ENCODE measurements around the gene SAPCD1. TPM values are rescaled to one million over a fixed set of nuclear protein-coding genes. Genes with fewer than 3 reads are reported as not detected.
A peak's percentile ranks its signal among the peaks of the same experiment; 100 is the strongest.

The SAPCD1 gene
- total and polyA plus RNA-seq, 2 donors (not counting 3 experiments of a cell fraction or from before 2014, with no cell fraction given) = 1.6 to 11.7 TPM

DNA sequence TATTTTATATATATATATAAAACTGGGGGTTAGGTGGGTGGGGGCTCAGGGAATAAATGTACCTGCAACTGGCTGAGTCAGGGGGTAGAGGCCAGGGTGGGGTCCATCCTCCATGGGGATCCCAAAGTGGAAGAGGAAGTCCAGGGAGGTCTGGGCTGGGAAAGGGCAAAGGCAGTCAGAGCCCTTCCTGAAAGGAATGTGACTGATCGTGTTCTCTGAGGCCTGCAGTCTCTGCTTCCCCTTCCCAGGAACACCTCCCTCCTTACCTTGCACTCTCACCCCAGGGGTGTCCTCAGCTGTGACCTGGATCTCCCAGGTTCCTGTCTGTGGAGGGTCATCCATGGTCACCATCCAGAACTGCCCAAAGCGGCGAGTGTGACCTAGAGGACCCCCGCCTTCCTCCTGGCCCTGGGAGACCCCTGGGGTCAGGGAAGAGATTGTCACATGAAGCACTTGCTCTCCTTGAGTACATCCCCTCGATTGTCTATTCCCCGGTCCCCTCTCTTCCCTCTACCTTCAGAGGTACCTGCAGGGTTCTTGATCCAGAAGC, 4.7 kb downstream of the SAPCD1 start:
- no peaks in the 10 kb centered on the region for H4K20me1 ChIP-seq (replicated peaks; ENCODE audit: control insufficient read depth, extremely low read depth, insufficient read depth, low read length)
- H3K36me3 ChIP-seq (ENCODE audit: control insufficient read depth in 2 of 2, extremely low read depth in 1 of 2, insufficient read depth in 2 of 2, low read length in 2 of 2) = no peaks in the 10 kb centered on the region
- BruUV-seq (replicated peaks) = no TSS peak
- H3K79me2 ChIP-seq (ENCODE audit: control insufficient read depth, insufficient read depth, low read length) = no peaks in the 10 kb centered on the region
- POLR2A ChIA-PET = no interaction called here
- H3K4me2 ChIP-seq (ENCODE audit: insufficient read depth, low read length) = no peak overlapping the region
- FAIRE-seq = no peak
- intact Hi-C loops (cut with micrococcal nuclease) (no loop called here), dilution Hi-C loops (cut with MboI; ENCODE audit: extremely low pct_ligation_motif_present, low sequenced_read_pairs) (no loop called here)
- no peak overlapping the region for H3K9ac ChIP-seq (replicated peaks; ENCODE audit: extremely low read depth, insufficient read depth, low read length)
- DNase-seq (ENCODE audit: low read depth, low spot score) = no peak
- H3K4me3 ChIP-seq (replicated peaks in 1 of 3; ENCODE audit: insufficient read depth in 1 of 3, low read depth in 1 of 3, low read length in 3 of 3) = no peak overlapping the region
- H2AFZ ChIP-seq (ENCODE audit: low read depth, low read length) = no peak overlapping the region
- no peaks in the 10 kb centered on the region for H3K9me1 ChIP-seq (replicated peaks; ENCODE audit: control insufficient read depth, extremely low read depth, insufficient read depth, low read length)
- TF ChIP-seq, protein P1, sequence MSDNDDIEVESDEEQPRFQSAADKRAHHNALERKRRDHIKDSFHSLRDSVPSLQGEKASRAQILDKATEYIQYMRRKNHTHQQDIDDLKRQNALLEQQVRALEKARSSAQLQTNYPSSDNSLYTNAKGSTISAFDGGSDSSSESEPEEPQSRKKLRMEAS (IDR thresholded peaks at IDR 0.05; ENCODE audit: insufficient read depth, insufficient read length) = no peak
- TF ChIP-seq MYC (IDR thresholded peaks at IDR 0.05; ENCODE audit: low read depth, low read length) (no peak), JUN (IDR thresholded peaks at IDR 0.05; ENCODE audit: borderline replicate concordance, insufficient read depth, insufficient read length, low read depth) (no peak), GATA2 (IDR thresholded peaks at IDR 0.05; ENCODE audit: insufficient read depth, insufficient read length, low read depth, low read length) (no peak)
- no peaks in the 10 kb centered on the region for H3K9me3 ChIP-seq (replicated peaks; ENCODE audit: control insufficient read depth, insufficient read depth, low read length)
- no peak overlapping the region for H3K27ac ChIP-seq (ENCODE audit: insufficient read depth, low read depth, low read length)
- CTCF ChIA-PET = no interaction called here
- H3K27me3 ChIP-seq (ENCODE audit: control insufficient read depth in 2 of 2, insufficient read depth in 2 of 2, low read length in 2 of 2) = no peaks in the 10 kb centered on the region
- H3K4me1 ChIP-seq (ENCODE audit: control insufficient read depth, extremely low read depth, insufficient read depth, low read length) = no peaks in the 10 kb centered on the region

DNA sequence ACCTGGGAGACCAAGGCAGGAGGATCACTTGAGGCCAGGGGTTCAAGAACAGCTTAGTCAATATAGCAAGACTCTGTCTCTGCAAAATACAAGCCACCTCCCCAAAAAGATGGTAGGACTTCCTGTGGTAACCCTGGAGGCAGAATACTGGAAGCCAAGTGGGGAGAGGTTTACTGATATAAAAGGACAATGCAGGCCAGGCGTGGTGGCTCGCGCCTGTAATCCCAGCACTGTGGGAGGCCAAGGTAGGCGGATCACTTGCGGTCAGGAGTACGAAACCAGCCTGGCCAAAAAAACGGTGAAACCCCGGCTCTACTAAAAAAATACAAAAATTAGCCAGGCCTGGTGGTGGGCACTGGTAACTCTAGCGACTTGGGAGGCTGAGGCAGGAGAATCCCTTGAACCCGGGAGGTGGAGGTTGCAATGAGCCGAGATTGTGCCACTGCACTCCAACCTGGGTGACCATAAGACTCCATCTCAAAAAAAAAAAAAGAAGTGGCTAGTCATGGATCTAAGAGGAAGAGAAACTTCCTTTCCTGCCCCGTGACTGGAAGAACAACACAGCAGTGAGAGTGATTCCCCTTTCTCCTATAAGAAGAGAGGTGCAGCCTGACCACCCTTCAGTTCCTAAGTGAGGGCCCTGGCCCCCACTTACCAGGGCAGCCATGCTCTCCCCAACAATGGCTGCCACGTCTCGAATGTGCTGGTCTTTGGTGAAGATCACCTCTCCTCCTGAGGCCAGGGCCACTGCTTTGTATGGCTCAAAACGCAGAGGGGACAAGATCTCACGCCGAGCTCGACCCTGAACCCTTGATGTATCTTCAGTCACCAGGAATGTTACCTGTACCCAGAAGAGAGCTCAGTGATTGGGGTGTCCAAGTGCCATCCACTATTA, 6.2 kb downstream of the SAPCD1 start:
- Histone ChIP-seq H3K9ac (replicated peaks; ENCODE audit: extremely low read depth, insufficient read depth, low read length) (no peak overlapping the region), H2AFZ (ENCODE audit: low read depth, low read length) (peak overlapping the region; percentile 49), H3K4me2 (ENCODE audit: insufficient read depth, low read length) (no peak overlapping the region), H3K9me1 (replicated peaks; ENCODE audit: control insufficient read depth, extremely low read depth, insufficient read depth, low read length) (no peaks in the 10 kb centered on the region), H3K4me1 (ENCODE audit: control insufficient read depth, extremely low read depth, insufficient read depth, low read length) (no peaks in the 10 kb centered on the region), H4K20me1 (replicated peaks; ENCODE audit: control insufficient read depth, extremely low read depth, insufficient read depth, low read length) (no peaks in the 10 kb centered on the region), H3K9me3 (replicated peaks; ENCODE audit: control insufficient read depth, insufficient read depth, low read length) (no peaks in the 10 kb centered on the region), H3K27ac (ENCODE audit: insufficient read depth, low read depth, low read length) (no peak overlapping the region), H3K27me3 (ENCODE audit: control insufficient read depth in 2 of 2, insufficient read depth in 2 of 2, low read length in 2 of 2) (no peaks in the 10 kb centered on the region), H3K36me3 (ENCODE audit: control insufficient read depth in 2 of 2, extremely low read depth in 1 of 2, insufficient read depth in 2 of 2, low read length in 2 of 2) (no peaks in the 10 kb centered on the region), H3K4me3 (replicated peaks in 1 of 3; ENCODE audit: insufficient read depth in 1 of 3, low read depth in 1 of 3, low read length in 3 of 3) (no peak overlapping the region), H3K79me2 (ENCODE audit: control insufficient read depth, insufficient read depth, low read length) (no peaks in the 10 kb centered on the region)
- intact Hi-C loops (cut with micrococcal nuclease) (loop anchor here (1.0 kb wide), 3 partner anchors 30 to 88 kb away; partner anchors contain the start of gene DDAH2), dilution Hi-C loops (cut with MboI; ENCODE audit: extremely low pct_ligation_motif_present, low sequenced_read_pairs) (no loop called here)
- POLR2A ChIA-PET = interaction anchor here (1.2 kb wide), 1 partner anchor 47 kb away, joined by 3 read pairs; the partner anchor contains the start of genes HSPA1A and HSPA1L
- CTCF ChIA-PET = interaction anchor here (1.3 to 4.5 kb wide), 12 partner anchors 9 to 84 kb away, joined by 3 to 55 read pairs (median 10); partner anchors contain the start of genes CLIC1, DDAH2, LY6G6D and MSH5
- no TSS peak for BruUV-seq (replicated peaks)
- no peak for DNase-seq (ENCODE audit: low read depth, low spot score)
- no peak for TF ChIP-seq FOS (IDR thresholded peaks at IDR 0.05; ENCODE audit: borderline replicate concordance, insufficient read depth, low read length)
- no peak for TF ChIP-seq MYC (IDR thresholded peaks at IDR 0.05; ENCODE audit: low read depth, low read length)
- no peak for TF ChIP-seq JUN (IDR thresholded peaks at IDR 0.05; ENCODE audit: borderline replicate concordance, insufficient read depth, insufficient read length, low read depth)
- TF ChIP-seq, protein P1 (IDR thresholded peaks at IDR 0.05; ENCODE audit: insufficient read depth, insufficient read length) = no peak
- TF ChIP-seq EZH2 (IDR thresholded peaks at IDR 0.05; ENCODE audit: borderline replicate concordance, low read depth, low read length, severe bottlenecking) = no peak
- TF ChIP-seq, protein P2, sequence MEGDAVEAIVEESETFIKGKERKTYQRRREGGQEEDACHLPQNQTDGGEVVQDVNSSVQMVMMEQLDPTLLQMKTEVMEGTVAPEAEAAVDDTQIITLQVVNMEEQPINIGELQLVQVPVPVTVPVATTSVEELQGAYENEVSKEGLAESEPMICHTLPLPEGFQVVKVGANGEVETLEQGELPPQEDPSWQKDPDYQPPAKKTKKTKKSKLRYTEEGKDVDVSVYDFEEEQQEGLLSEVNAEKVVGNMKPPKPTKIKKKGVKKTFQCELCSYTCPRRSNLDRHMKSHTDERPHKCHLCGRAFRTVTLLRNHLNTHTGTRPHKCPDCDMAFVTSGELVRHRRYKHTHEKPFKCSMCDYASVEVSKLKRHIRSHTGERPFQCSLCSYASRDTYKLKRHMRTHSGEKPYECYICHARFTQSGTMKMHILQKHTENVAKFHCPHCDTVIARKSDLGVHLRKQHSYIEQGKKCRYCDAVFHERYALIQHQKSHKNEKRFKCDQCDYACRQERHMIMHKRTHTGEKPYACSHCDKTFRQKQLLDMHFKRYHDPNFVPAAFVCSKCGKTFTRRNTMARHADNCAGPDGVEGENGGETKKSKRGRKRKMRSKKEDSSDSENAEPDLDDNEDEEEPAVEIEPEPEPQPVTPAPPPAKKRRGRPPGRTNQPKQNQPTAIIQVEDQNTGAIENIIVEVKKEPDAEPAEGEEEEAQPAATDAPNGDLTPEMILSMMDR (IDR thresholded peaks at IDR 0.05; ENCODE audit: extremely low read depth in 1 of 2, insufficient read depth in 1 of 2, low read depth in 1 of 2, low read length in 2 of 2) = no peak
- TF ChIP-seq POLR2A (IDR thresholded peaks at IDR 0.05; ENCODE audit: low read depth, low read length) = no peak
- TF ChIP-seq GATA2 (IDR thresholded peaks at IDR 0.05; ENCODE audit: insufficient read depth, insufficient read length, low read depth, low read length) = no peak
- TF ChIP-seq POLR2AphosphoS5 (IDR thresholded peaks at IDR 0.05; ENCODE audit: insufficient read depth, low read depth, low read length) = no peak
- FAIRE-seq = no peak

Data from endothelial cell of umbilical vein (primary cell).